SK-N-SH treated with all-trans-retinoic acid at 6 μM for 48 hours (cell line): ENCODE data around the gene SPRR5.

Experiments used
- ATAC-seq: fragments of 200-7000 bp; cut with Tn5 transposase; 3 replicates; pipeline ENCODE4 v1.9.1; 2020; ENCODE audit warnings: mild to moderate bottlenecking, moderate library complexity
- ARNTL ChIP-seq: fragments of 450-650 bp; formaldehyde crosslinking; IDR thresholded peaks from 2 replicates; pipeline ENCODE4 v1.5.0; 2020; ENCODE audit warnings: low read depth, mild to moderate bottlenecking, moderate library complexity, borderline replicate concordance
- BACH2 ChIP-seq: fragments of 250-450 bp; sonication (Bioruptor Pico); IDR thresholded peaks from 2 replicates; pipeline ENCODE4 v1.9.0; 2021; ENCODE audit warnings: mild to moderate bottlenecking, borderline replicate concordance
- CSDC2 ChIP-seq: fragments of 250-450 bp; sonication (Bioruptor Pico); IDR thresholded peaks from 2 replicates; pipeline ENCODE4 v1.5.0; 2020; ENCODE audit warnings: mild to moderate bottlenecking, moderate library complexity
- ESRRG ChIP-seq: fragments of 250-450 bp; sonication (Bioruptor Pico); IDR thresholded peaks from 2 replicates; pipeline ENCODE4 v1.6.1; 2021; ENCODE audit warnings: mild to moderate bottlenecking
- GLIS3 ChIP-seq: fragments of 250-450 bp; sonication (Bioruptor Pico); IDR thresholded peaks from 2 replicates; pipeline ENCODE4 v1.5.0; 2020; ENCODE audit warnings: mild to moderate bottlenecking, moderate library complexity
- ISL1 ChIP-seq: fragments of 250-450 bp; sonication (Bioruptor Pico); IDR thresholded peaks from 2 replicates; pipeline ENCODE4 v2.1.2; 2022; ENCODE audit warnings: mild to moderate bottlenecking, moderate library complexity
- OSR1 ChIP-seq: fragments of 250-450 bp; sonication (Bioruptor Pico); IDR thresholded peaks from 2 replicates; pipeline ENCODE4 v1.8.0; 2022; ENCODE audit warnings: moderate library complexity, mild to moderate bottlenecking, inconsistent platforms
- PATZ1 ChIP-seq: fragments of 250-450 bp; sonication (Bioruptor Pico); IDR thresholded peaks from 2 replicates; pipeline ENCODE4 v1.8.0; 2020; ENCODE audit warnings: mild to moderate bottlenecking, moderate library complexity, borderline replicate concordance
- PPARA ChIP-seq: fragments of 250-450 bp; sonication (Bioruptor Pico); IDR thresholded peaks from 2 replicates; pipeline ENCODE4 v1.5.0; 2020; ENCODE audit warnings: mild to moderate bottlenecking, borderline replicate concordance
- RARB ChIP-seq: fragments of 250-450 bp; sonication (Bioruptor Pico); IDR thresholded peaks from 2 replicates; pipeline ENCODE4 v1.8.0; 2021; ENCODE audit warnings: mild to moderate bottlenecking, moderate library complexity
- SNAI2 ChIP-seq: fragments of 250-450 bp; sonication (Bioruptor Pico); IDR thresholded peaks from 2 replicates; pipeline ENCODE4 v1.5.0; 2020; ENCODE audit warnings: mild to moderate bottlenecking, moderate library complexity
- TCF4 ChIP-seq: fragments of 250-450 bp; sonication (Bioruptor Pico); IDR thresholded peaks from 2 replicates; pipeline ENCODE4 v1.8.0; 2021; ENCODE audit warnings: mild to moderate bottlenecking, moderate library complexity, borderline replicate concordance
- TOX ChIP-seq: fragments of 250-450 bp; sonication (Bioruptor Pico); IDR thresholded peaks from 2 replicates; pipeline ENCODE4 v1.8.0; 2021; ENCODE audit warnings: mild to moderate bottlenecking, moderate library complexity, borderline replicate concordance
- TSHZ2 ChIP-seq: fragments of 250-450 bp; sonication (Bioruptor Pico); IDR thresholded peaks from 2 replicates; pipeline ENCODE4 v1.5.0; 2020; ENCODE audit warnings: mild to moderate bottlenecking, moderate library complexity
- ZC3H10 ChIP-seq: fragments of 250-450 bp; sonication (Bioruptor Pico); IDR thresholded peaks from 2 replicates; pipeline ENCODE4 v1.5.1; 2021; ENCODE audit warnings: mild to moderate bottlenecking, moderate library complexity
- ZFP3 ChIP-seq: fragments of 250-450 bp; sonication (Bioruptor Pico); IDR thresholded peaks from 2 replicates; pipeline ENCODE4 v1.5.0; 2020; ENCODE audit warnings: mild to moderate bottlenecking, moderate library complexity
- ZFP30 ChIP-seq: fragments of 450-650 bp; formaldehyde crosslinking; IDR thresholded peaks from 2 replicates; pipeline ENCODE4 v1.5.0; 2022; ENCODE audit warnings: mild to moderate bottlenecking, moderate library complexity
- ZNF565 ChIP-seq: fragments of 450-650 bp; formaldehyde crosslinking; conservative IDR thresholded peaks from 2 replicates; pipeline ENCODE4 v1.5.0; 2020; ENCODE audit warnings: low read depth, mild to moderate bottlenecking, moderate library complexity
- ZNF70 ChIP-seq: fragments of 450-650 bp; formaldehyde crosslinking; IDR thresholded peaks from 2 replicates; pipeline ENCODE4 v1.5.0; 2020; ENCODE audit warnings: mild to moderate bottlenecking, moderate library complexity
- ZNF8 ChIP-seq: fragments of 450-650 bp; formaldehyde crosslinking; IDR thresholded peaks from 2 replicates; pipeline ENCODE4 v1.5.0; 2020; ENCODE audit warnings: mild to moderate bottlenecking, moderate library complexity
- TF ChIP-seq, protein P1 (sequence below): fragments of 250-450 bp; sonication (Bioruptor Pico); IDR thresholded peaks from 2 replicates; pipeline ENCODE4 v1.8.0; 2021; ENCODE audit warnings: low read depth, mild to moderate bottlenecking, moderate library complexity, borderline replicate concordance
- TF ChIP-seq, protein P2 (sequence below): fragments of 250-450 bp; sonication (Bioruptor Pico); IDR thresholded peaks from 2 replicates; pipeline ENCODE4 v1.5.1; 2021; ENCODE audit warnings: mild to moderate bottlenecking, moderate library complexity

The SPRR5 gene

GRCh38 chr1:152942161-152942560 is 4.8 kb upstream of the SPRR5 start:
- no peak for TF ChIP-seq PPARA
- TF ChIP-seq TCF4 (CRISPR knock-in tag), result no peak
- TF ChIP-seq ESRRG (CRISPR knock-in tag), result no peak
- no peak for TF ChIP-seq OSR1 (CRISPR knock-in tag)
- no peak for TF ChIP-seq ARNTL
- ATAC-seq, result no peak

DNA sequence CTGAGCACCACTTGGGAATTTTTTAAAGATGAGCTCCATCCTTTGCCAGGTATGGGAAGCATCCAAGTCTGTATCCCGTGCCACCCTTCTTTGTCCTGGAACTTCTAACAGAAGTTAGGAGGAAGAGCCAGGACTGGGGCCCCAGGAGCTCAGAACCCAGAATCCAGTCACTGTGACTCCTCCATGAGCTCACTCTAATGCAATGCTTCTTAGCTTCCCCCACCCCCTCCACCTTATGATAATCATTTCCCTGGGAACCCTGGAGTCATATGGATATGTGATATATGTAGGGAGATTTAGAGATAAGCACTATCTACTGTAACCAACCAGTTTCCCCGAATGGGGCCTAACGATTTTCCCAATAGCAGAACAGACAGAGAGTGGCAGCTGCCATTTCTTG is 758 bp upstream of the SPRR5 start:
- no peak for TF ChIP-seq PPARA
- no peak for TF ChIP-seq ESRRG (CRISPR knock-in tag)
- TF ChIP-seq ZFP3 (CRISPR knock-in tag), result no peak
- no peak for TF ChIP-seq ZFP30 (CRISPR knock-in tag)
- no peak for TF ChIP-seq TSHZ2 (CRISPR knock-in tag)
- TF ChIP-seq, protein P1, sequence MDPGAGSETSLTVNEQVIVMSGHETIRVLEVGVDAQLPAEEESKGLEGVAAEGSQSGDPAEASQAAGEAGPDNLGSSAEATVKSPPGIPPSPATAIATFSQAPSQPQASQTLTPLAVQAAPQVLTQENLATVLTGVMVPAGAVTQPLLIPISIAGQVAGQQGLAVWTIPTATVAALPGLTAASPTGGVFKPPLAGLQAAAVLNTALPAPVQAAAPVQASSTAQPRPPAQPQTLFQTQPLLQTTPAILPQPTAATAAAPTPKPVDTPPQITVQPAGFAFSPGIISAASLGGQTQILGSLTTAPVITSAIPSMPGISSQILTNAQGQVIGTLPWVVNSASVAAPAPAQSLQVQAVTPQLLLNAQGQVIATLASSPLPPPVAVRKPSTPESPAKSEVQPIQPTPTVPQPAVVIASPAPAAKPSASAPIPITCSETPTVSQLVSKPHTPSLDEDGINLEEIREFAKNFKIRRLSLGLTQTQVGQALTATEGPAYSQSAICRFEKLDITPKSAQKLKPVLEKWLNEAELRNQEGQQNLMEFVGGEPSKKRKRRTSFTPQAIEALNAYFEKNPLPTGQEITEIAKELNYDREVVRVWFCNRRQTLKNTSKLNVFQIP (CRISPR knock-in tag), result no peak
- no peak for TF ChIP-seq ISL1 (CRISPR knock-in tag)
- TF ChIP-seq TCF4 (CRISPR knock-in tag), result no peak
- no peak for TF ChIP-seq SNAI2
- TF ChIP-seq BACH2 (CRISPR knock-in tag), result no peak
- no peak for TF ChIP-seq ZNF565 (CRISPR knock-in tag)
- no peak for TF ChIP-seq ZNF70 (CRISPR knock-in tag)
- no peak for TF ChIP-seq RARB
- TF ChIP-seq, protein P2, sequence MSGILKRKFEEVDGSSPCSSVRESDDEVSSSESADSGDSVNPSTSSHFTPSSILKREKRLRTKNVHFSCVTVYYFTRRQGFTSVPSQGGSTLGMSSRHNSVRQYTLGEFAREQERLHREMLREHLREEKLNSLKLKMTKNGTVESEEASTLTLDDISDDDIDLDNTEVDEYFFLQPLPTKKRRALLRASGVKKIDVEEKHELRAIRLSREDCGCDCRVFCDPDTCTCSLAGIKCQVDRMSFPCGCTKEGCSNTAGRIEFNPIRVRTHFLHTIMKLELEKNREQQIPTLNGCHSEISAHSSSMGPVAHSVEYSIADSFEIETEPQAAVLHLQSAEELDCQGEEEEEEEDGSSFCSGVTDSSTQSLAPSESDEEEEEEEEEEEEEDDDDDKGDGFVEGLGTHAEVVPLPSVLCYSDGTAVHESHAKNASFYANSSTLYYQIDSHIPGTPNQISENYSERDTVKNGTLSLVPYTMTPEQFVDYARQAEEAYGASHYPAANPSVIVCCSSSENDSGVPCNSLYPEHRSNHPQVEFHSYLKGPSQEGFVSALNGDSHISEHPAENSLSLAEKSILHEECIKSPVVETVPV (CRISPR knock-in tag), result no peak
- no peak for TF ChIP-seq CSDC2
- no peak for TF ChIP-seq ARNTL
- TF ChIP-seq PATZ1 (CRISPR knock-in tag), result no peak
- ATAC-seq, result no peak

GRCh38 chr1:152951711-152952110 is 4.7 kb downstream of the SPRR5 start:
- no peak for TF ChIP-seq CSDC2
- no peak for TF ChIP-seq PPARA
- TF ChIP-seq ZFP3 (CRISPR knock-in tag), result no peak
- TF ChIP-seq, protein P2 (CRISPR knock-in tag), result no peak
- no peak for TF ChIP-seq ZNF8 (CRISPR knock-in tag)
- no peak for TF ChIP-seq TOX
- TF ChIP-seq GLIS3, result no peak
- TF ChIP-seq ARNTL, result no peak
- TF ChIP-seq ZFP30 (CRISPR knock-in tag), result no peak
- TF ChIP-seq ZC3H10 (CRISPR knock-in tag), result no peak
- no peak for ATAC-seq
